Measurements from ENCODE around the gene DEPDC7.

DNA sequence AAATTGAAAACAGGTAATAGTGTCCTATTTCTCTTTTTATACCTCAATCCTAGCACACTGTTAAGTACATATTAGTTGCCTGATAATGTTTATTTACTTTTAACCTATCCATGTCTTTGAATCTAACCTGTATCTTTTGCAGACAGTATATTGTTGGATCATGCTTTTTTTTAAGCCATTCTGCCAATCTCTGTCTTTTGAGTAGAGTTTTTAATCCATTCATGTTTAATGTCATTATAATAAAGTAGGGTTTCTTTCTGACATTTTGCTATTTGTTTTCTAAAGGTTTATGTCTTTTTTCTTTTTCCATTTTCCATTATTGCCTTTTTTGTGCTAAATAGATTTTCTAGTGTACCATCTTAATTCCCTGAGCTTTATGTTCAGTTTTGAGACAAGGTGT, 23.8 kb upstream of the DEPDC7 start:
- TF ChIP-seq, protein P1, sequence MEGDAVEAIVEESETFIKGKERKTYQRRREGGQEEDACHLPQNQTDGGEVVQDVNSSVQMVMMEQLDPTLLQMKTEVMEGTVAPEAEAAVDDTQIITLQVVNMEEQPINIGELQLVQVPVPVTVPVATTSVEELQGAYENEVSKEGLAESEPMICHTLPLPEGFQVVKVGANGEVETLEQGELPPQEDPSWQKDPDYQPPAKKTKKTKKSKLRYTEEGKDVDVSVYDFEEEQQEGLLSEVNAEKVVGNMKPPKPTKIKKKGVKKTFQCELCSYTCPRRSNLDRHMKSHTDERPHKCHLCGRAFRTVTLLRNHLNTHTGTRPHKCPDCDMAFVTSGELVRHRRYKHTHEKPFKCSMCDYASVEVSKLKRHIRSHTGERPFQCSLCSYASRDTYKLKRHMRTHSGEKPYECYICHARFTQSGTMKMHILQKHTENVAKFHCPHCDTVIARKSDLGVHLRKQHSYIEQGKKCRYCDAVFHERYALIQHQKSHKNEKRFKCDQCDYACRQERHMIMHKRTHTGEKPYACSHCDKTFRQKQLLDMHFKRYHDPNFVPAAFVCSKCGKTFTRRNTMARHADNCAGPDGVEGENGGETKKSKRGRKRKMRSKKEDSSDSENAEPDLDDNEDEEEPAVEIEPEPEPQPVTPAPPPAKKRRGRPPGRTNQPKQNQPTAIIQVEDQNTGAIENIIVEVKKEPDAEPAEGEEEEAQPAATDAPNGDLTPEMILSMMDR (IDR thresholded peaks at IDR 0.05), result no peak
- no peak for TF ChIP-seq ZFX (IDR thresholded peaks at IDR 0.05; ENCODE audit: borderline replicate concordance)
